Ovary (tissue), 3 donors: ENCODE measurements around the gene CCDC149.

ENCODE experiments used
- POLR2A ChIP-seq: fragments of 450-650 bp; IDR thresholded peaks from one replicate; pipeline ENCODE4 v1.6.1; 2017; ENCODE audit warnings: antibody characterized with exemption, mild to moderate bottlenecking, moderate library complexity
- TF ChIP-seq, protein P1 (sequence below), 3 donors: fragments of 450-650 bp in 2 of 3; fragments of 200-600 bp in 1 of 3; IDR thresholded peaks; one replicate each; pipeline versions ENCODE4 v1.5.1 to v1.8.0; 2016 to 2022; ENCODE audit warnings: antibody characterized with exemption in 3 of 3, mild to moderate bottlenecking in 1 of 3
- donor health status: DM: no; HTN: no; CAD: no.

DNA sequence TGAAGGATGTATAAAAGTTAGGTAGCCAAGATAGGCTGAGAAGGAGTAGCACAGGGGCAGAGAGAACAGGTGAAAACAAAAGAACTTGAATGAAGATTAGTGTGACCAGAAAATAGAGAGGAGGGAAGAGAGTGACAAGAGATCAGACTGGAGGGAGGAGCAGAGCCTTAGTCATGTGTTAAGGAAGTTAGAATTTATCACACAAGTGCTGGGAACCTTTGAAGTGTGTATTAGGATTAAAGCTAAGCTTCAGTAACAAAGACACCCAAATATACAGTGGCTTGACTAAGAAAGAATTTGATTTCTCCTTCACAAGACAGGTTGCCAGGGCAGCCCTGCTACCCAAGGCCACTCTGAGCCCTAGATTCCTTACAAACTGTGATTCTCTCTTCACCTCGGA lies 10.7 kb upstream of the CCDC149 start:
- TF ChIP-seq, protein P1, sequence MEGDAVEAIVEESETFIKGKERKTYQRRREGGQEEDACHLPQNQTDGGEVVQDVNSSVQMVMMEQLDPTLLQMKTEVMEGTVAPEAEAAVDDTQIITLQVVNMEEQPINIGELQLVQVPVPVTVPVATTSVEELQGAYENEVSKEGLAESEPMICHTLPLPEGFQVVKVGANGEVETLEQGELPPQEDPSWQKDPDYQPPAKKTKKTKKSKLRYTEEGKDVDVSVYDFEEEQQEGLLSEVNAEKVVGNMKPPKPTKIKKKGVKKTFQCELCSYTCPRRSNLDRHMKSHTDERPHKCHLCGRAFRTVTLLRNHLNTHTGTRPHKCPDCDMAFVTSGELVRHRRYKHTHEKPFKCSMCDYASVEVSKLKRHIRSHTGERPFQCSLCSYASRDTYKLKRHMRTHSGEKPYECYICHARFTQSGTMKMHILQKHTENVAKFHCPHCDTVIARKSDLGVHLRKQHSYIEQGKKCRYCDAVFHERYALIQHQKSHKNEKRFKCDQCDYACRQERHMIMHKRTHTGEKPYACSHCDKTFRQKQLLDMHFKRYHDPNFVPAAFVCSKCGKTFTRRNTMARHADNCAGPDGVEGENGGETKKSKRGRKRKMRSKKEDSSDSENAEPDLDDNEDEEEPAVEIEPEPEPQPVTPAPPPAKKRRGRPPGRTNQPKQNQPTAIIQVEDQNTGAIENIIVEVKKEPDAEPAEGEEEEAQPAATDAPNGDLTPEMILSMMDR (IDR thresholded peaks at IDR 0.05) = no peak
- no peak for TF ChIP-seq POLR2A
